ENCODE results near the gene HS6ST3. TPM values are rescaled to one million over a fixed set of nuclear protein-coding genes. Genes with fewer than 3 reads are reported as not detected.

HS6ST3 gene
- total RNA-seq, 1 experiment from 2014 or later, result 1.2 TPM

GRCh38 chr13:96667294-96668018 is 577.5 kb downstream of the HS6ST3 start:
- H3K27me3 Mint-ChIP-seq (ENCODE audit: low read depth), result no peaks in the 10 kb centered on the region
- no peak overlapping the region for H3K4me3 Mint-ChIP-seq
- H3K36me3 Mint-ChIP-seq, result peaks cover 4% of the 10 kb centered on the region
- H3K27ac Mint-ChIP-seq, result no peak overlapping the region
- peaks cover 10% of the 10 kb centered on the region for H3K9me3 Mint-ChIP-seq
- ChIA-PET CTCF (no interaction called here), POLR2A (no interaction called here)
- TF ChIP-seq, protein P1, sequence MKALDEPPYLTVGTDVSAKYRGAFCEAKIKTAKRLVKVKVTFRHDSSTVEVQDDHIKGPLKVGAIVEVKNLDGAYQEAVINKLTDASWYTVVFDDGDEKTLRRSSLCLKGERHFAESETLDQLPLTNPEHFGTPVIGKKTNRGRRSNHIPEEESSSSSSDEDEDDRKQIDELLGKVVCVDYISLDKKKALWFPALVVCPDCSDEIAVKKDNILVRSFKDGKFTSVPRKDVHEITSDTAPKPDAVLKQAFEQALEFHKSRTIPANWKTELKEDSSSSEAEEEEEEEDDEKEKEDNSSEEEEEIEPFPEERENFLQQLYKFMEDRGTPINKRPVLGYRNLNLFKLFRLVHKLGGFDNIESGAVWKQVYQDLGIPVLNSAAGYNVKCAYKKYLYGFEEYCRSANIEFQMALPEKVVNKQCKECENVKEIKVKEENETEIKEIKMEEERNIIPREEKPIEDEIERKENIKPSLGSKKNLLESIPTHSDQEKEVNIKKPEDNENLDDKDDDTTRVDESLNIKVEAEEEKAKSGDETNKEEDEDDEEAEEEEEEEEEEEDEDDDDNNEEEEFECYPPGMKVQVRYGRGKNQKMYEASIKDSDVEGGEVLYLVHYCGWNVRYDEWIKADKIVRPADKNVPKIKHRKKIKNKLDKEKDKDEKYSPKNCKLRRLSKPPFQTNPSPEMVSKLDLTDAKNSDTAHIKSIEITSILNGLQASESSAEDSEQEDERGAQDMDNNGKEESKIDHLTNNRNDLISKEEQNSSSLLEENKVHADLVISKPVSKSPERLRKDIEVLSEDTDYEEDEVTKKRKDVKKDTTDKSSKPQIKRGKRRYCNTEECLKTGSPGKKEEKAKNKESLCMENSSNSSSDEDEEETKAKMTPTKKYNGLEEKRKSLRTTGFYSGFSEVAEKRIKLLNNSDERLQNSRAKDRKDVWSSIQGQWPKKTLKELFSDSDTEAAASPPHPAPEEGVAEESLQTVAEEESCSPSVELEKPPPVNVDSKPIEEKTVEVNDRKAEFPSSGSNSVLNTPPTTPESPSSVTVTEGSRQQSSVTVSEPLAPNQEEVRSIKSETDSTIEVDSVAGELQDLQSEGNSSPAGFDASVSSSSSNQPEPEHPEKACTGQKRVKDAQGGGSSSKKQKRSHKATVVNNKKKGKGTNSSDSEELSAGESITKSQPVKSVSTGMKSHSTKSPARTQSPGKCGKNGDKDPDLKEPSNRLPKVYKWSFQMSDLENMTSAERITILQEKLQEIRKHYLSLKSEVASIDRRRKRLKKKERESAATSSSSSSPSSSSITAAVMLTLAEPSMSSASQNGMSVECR (CRISPR knock-in tag; IDR thresholded peaks at IDR 0.05; ENCODE audit: borderline replicate concordance), result no peak
- TF ChIP-seq AR (CRISPR knock-in tag; IDR thresholded peaks at IDR 0.05) (no peak), USF1 (CRISPR knock-in tag; IDR thresholded peaks at IDR 0.05) (no peak), FOXK1 (CRISPR knock-in tag; IDR thresholded peaks at IDR 0.05) (no peak), ZBTB43 (CRISPR knock-in tag; IDR thresholded peaks at IDR 0.05) (no peak), FOXP1 (CRISPR knock-in tag; IDR thresholded peaks at IDR 0.05; ENCODE audit: borderline replicate concordance) (no peak), ZNF317 (CRISPR knock-in tag; IDR thresholded peaks at IDR 0.05; ENCODE audit: borderline replicate concordance, low read depth) (no peak), ERG (CRISPR knock-in tag; IDR thresholded peaks at IDR 0.05) (no peak), E2F1 (CRISPR knock-in tag; IDR thresholded peaks at IDR 0.05) (no peak), GTF2I (CRISPR knock-in tag; conservative IDR thresholded peaks at IDR 0.05) (no peak), GRHL2 (CRISPR knock-in tag; IDR thresholded peaks at IDR 0.05; ENCODE audit: insufficient replicate concordance, severe bottlenecking) (no peak), SMAD4 (CRISPR knock-in tag; IDR thresholded peaks at IDR 0.05) (no peak), MXD4 (CRISPR knock-in tag; IDR thresholded peaks at IDR 0.05; ENCODE audit: borderline replicate concordance) (no peak), ETV6 (CRISPR knock-in tag; IDR thresholded peaks at IDR 0.05) (no peak)
- TF ChIP-seq, protein P2, sequence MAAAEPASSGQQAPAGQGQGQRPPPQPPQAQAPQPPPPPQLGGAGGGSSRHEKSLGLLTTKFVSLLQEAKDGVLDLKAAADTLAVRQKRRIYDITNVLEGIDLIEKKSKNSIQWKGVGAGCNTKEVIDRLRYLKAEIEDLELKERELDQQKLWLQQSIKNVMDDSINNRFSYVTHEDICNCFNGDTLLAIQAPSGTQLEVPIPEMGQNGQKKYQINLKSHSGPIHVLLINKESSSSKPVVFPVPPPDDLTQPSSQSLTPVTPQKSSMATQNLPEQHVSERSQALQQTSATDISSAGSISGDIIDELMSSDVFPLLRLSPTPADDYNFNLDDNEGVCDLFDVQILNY (CRISPR knock-in tag; IDR thresholded peaks at IDR 0.05), result no peak
- ATAC-seq (no peak), DNase-seq (ENCODE audit: low spot score) (no peak)
- peaks cover 2% of the 10 kb centered on the region; the same call in 1 of the 2 replicates for H3K4me1 Mint-ChIP-seq

Data from WTC11 (cell line).